Suprapubic skin (tissue), 3 donors: Measurements from ENCODE around the gene SLC23A1.

Source experiments
- EP300 ChIP-seq: sonication (generic); formaldehyde crosslinking; IDR thresholded peaks from one replicate; pipeline ENCODE4 v1.6.1; 2017; ENCODE audit warnings: antibody characterized with exemption
- POLR2A ChIP-seq, 2 donors: fragments of 450-650 bp; IDR thresholded peaks; one replicate each; pipeline ENCODE4 v1.6.1; 2017; ENCODE audit warnings: antibody characterized with exemption in 2 of 2, mild to moderate bottlenecking in 2 of 2, moderate library complexity in 2 of 2
- TF ChIP-seq, protein P1 (sequence below), 2 donors: fragments of 200-600 bp in 1 of 2; fragments of 450-650 bp in 1 of 2; sonication (generic) in 1 of 2; IDR thresholded peaks; one replicate each; pipeline ENCODE4 v1.5.1; 2016 to 2019; ENCODE audit warnings: antibody characterized with exemption in 2 of 2, mild to moderate bottlenecking in 1 of 2, moderate library complexity in 1 of 2

DNA sequence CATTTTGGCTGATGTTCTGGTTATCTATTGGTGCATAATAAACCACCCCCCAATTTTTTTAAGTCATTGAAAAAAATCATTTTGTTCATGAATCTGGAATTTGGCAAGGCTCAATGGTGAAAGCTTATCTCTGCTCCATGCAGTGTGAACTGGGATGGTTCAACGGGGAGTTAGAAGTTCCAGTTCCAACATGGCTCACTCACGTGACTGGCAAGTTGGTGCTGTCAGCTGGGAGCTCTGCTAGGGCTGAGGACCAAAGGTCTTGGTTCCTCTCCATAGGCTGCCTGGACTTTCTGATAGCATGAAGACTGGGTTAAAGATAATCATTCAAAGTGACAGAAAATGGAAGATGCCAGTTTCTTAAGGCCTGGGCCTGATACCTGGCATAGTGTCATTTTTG lies 23.9 kb upstream of the SLC23A1 start:
- TF ChIP-seq, protein P1, sequence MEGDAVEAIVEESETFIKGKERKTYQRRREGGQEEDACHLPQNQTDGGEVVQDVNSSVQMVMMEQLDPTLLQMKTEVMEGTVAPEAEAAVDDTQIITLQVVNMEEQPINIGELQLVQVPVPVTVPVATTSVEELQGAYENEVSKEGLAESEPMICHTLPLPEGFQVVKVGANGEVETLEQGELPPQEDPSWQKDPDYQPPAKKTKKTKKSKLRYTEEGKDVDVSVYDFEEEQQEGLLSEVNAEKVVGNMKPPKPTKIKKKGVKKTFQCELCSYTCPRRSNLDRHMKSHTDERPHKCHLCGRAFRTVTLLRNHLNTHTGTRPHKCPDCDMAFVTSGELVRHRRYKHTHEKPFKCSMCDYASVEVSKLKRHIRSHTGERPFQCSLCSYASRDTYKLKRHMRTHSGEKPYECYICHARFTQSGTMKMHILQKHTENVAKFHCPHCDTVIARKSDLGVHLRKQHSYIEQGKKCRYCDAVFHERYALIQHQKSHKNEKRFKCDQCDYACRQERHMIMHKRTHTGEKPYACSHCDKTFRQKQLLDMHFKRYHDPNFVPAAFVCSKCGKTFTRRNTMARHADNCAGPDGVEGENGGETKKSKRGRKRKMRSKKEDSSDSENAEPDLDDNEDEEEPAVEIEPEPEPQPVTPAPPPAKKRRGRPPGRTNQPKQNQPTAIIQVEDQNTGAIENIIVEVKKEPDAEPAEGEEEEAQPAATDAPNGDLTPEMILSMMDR (IDR thresholded peaks at IDR 0.05): no peak
- TF ChIP-seq EP300 (no peak), POLR2A (IDR thresholded peaks at IDR 0.05) (no peak)
